Activated naive CD4-positive, alpha-beta T cell treated with anti-CD3 and anti-CD28 coated beads, Interleukin-2, amount 50 U/mL, for 16 hours (primary cell): Measurements from ENCODE around the gene UNKL.

Experiments used
- DNase-seq: peaks from one replicate; pipeline ENCODE4 v3.0.0-alpha.2; 2020

The UNKL gene

DNA sequence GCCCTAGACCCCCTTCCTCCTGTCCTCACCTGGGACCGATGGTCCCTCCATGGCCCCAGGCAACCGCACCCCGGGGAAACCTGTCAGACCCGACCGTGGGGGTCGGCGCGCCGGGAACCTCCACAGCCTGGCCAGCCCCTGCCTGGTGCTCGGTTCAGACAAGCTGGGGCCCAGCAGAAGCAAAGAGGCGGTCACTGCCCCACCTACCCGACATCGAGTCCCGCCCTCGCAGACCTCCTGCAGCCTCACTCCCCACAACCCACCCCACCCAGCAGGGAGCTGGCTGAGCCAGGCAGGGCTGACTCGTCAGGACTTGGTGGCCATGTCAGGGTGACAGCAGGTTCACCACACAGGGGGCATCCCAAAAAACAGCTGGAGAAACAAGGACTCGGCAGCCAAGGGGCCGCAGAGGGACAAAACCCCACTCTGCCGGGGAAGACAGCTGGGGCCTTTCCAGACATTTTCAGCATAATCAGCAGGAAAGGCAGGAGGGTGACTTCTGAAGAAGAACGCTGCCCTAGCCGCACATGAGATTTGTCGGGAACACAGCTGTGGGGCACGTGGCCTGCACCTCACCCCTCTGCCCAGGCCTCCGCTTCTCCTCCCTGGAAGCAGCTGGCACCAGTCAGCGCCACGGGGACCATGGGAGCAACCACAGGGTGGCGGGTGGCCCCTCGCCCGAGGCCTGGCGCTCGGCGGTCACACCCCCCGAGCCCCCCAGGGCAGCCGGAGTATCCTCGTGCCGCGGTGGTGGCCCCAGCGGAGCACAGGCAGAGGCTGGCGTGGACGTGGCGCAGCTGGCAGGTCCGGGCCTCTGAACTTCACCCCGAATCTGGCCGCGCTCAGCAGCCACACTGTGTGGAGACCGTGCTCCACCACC lies 39.8 kb downstream of the UNKL start:
- DNase-seq, result no peak

DNA sequence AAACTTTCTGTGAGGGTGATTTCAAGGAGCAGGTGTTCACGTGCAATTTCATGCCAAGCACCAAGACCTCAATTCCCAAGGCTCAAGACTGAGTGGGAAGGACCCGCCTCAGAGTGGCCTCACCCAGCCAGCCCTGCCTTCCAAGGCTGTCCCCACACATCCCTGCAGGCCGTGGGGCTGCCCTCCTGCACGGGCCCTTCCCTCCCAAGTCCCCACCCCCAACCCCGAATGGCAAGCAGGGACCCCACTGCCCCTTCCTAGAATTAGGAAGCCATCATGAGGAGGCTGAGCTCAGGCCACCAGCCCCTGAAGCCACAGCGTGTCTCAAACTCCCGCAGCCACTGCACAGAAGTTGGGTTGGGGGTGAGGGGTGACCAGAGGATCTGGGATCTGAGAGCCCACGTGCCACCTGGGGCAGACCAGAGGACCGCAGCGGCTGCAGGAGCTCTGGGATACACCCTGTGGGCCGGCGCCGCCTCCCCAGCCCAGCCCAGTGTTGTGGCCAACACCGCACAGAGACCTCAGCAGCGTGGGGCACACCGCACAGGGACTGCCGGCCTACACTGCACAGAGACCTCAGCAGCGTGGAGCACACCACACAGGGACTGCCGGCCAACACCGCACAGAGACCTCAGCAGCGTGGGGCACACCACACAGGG lies 42.1 kb downstream of the UNKL start:
- no peak for DNase-seq

DNA sequence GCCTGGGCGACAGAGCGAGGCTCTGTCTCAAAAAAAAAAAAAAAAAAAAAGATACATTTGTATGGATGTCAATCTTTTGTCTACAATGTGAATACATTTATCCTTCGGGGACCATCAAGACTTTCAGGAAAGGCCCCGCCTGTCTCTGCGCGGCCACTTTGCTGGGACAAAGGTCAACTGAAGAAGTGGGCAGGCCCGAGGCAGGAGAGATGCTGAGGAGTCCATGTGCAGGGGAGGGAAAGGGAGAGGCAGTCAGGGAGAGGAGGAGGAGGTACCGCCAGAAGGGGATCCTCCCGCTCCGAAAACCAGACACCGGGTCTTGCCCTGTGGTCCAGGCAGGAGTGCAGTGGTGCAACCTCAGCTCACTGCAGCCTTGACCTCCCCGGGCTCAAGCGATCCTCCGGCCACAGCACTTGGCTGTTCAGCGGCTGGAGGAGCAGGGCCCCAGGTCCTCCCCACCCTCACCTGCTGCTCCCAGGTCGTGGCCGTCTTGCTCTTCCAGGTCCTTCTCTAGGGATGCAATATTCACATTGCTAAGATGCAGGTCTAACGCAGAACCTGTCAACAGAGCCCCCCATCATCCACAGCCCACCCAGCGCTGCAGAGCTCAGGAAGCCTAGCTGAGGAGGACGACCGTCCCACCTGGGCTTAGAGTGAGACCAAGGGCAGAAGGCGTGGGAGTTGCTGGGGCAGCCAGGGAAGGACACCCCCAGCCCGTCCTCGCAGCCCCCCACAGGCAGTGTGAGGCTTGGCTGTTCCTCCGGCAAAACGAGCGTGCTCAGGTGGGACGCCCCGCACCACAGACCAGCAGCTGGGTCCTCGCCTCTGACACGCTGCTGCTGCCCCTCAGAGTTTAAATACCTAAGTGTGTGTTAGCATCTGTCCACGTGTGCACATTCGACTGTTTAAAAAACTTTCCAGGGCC lies 43.2 kb downstream of the UNKL start:
- DNase-seq, result no peak

DNA sequence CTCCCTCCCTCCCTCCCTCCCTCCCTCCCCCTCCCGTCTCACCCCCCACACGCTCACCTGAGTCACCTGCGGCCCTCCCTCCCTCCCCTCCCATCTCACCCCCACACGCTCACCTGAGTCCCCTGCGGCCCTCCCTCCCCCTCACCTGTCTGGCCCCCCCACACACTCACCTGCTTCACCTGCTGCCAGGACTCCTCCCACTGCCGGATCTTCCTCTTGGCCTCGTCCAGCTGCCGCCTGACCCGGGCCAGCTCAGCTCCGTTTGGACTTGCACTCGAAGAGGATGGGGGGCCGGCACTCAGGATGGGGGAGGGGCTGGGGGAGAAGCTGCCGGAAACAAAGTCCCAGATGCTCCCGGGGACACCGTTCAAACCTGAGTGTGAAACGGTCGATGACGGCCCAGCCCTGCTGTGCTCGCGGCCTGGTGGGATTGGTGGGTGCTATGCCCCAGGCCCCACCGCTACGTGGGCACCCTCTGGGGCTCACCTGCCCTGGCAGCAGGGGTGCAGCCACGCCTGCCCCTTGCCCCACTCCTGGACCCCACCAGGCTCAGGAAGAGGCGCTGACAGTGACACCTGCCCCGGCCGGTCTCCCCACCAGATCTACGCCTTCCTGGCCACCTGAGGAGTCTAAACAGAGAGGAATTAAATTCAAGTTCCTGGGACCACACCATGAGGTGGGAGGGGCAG lies 46.9 kb downstream of the UNKL start:
- DNase-seq, result no peak

DNA sequence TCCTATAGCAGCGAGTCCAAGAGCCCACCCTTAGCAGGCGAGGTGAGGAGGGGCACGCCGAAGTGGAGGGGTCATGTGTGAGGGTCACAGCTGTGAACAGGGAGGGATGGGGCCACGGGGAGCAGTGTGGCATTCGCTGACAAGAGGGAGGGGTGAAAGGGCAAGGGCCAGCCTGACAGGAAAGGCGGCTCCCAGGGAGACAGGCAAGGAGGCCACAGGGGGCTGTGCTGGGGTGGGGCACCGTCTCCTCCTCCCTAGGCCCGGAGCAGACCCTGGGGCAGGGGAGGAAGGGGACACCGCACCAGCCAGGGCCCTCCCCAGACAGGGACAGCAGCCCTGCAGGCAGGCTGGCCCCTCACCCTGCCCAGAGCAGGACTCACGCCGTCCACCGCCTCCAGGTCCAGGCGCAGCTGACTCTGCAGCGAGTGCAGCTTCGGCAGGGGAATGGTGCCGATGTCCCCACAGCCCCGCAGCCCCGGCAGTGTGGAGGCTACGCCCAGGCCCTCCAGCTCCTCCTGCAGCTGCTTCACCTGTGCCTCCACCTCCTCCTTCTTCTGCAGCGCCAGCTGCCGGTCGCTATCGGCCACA lies 47.7 kb downstream of the UNKL start:
- DNase-seq, result no peak

DNA sequence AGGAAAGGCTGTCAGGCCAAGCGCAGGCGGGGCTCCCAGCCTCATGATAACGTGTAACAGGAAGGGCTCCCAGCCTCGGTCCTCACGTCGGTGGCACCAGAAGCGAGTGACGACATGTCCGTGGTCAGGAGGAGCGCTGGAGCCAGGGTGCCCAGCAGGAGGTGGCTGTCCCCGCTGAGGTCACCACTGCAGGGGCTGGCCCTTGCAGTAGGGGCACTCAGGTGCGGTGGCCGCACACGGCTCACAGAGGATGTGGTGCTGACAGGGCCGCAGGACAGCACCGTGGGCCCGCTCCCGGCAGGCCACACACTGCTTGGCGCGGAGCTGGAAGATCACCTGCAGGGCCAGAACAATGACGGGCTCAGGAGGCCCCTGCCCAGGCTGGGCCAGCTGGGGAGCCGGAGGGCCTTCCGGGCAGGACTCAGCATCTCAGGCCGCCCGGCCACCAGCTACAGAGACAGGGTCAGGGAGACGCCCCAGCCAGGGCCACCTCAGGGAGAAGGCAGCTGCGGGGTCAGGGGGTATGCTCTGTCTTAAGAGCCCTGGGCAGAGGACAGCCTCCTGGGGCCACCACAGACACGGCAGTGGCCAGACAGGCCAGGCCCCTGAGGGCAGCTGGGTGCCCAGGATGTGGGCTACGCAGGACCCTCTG lies 48.3 kb downstream of the UNKL start:
- no peak for DNase-seq

DNA sequence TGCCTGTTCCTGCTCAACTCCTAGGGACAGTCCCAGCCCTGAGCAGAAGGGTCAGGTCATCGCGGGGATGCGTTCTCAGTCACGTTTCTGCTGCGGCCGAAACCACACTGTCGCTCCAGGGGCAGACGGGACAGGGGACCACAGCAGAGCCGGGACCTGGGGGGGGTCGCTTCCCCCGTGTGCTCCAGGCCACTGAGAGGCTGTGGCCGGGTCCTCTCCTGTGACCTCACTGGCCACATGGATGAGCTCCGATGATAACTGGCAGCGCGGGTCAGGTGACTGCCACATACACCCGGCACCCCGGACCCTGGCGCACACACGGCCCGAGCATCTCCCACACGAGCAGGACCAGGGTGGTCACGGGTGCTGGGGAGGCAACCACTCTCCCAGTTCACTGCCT lies 50.0 kb downstream of the UNKL start:
- DNase-seq, result no peak

DNA sequence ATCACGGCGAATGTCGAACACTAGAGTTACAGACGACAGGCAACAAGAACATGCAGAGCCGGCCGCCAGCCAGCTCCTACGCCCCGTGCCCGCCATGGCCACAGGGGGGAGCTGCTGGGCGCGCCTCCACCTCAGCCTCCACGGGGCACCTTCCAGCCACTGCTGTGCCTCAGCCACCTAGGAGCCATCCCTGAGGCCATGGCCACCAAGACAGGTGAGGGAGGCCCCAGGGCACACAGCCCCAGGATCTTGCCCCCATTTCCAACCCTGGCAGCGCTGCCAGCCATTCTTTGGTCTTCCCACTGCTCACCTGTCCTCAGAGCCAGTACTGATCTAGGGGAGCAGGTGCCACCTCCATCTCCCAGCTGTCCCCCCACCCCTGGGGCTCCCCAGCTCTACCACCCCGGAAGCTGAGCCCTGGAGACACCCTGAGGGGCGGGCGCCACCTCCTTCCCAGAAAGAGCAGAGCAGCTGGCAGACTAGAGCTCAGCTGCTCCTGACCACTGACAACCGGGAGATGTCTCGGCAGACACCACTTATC lies 50.9 kb downstream of the UNKL start:
- peak; percentile 75 for DNase-seq

DNA sequence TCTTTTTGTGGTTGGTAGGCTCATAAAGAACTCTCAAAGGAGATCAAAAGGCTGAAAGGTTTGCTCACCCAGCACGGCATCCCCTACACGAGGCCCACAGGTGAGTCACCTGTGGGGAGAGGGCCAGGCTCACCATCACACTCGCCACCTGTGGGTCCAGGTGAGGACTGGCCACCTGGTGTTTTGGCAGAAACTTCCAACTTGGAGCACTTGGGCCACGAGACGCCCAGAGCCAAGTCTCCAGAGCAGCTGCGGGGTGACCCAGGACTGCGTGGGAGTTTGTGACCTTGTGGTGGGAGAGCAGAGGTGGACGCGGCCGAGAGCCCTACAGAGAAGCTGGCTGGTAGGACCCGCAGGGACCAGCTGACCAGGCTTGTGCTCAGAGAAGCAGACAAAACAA lies 51.7 kb downstream of the UNKL start:
- DNase-seq, result no peak

DNA sequence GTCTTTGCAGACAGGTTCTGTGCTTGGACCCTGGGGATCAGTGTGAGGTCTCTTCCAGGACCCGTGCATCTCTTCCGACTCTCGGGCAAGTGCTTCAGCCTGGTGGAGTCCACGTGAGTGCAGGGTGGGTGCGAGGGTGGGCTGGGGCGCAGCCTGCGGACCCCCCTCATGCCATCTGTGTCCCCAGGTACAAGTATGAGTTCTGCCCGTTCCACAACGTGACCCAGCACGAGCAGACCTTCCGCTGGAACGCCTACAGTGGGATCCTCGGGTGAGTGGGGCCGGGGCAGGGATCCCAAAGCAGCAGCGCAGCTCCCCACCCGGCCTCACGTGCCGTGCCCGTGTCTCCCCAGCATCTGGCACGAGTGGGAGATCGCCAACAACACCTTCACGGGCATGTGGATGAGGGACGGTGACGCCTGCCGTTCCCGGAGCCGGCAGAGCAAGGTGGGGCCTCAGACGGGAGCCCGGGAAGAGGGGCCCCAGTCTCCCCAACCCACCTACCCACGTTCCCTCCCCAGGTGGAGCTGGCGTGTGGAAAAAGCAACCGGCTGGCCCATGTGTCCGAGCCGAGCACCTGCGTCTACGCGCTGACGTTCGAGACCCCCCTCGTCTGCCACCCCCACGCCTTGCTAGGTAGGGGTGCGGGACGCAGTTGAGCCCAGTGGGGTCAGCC lies 52.7 kb downstream of the UNKL start:
- DNase-seq, result no peak

DNA sequence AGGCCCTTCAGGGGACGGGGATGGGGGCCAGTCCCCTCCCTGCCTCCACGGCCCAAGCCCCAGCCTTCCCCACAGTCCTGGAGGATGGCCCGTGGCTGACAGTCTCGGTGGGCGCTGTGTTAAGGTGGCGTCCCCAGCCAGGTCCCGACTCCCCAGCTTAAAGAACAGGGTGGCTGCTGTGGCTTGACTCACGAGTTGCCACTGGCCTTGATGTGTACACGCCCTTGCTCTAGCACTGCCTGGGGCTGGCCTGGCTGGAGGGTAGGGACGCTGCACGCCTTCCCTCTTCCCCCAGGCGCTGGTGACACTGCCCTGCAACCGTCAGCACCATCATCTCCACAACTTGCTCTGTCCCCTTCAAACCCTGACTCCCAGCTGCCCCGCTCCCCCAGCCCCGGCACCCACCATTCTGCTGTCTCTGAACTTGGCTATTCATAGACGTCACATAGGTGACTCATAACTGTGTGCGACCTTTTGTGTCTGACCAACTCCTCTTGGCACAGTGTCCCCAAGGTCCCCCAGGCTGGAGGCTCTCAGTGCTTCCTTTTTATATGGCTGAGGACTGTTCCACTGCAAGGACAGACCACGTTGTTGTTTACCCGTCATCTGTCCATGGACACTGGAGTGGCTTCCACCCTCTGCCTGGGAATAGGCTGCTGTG lies 56.5 kb downstream of the UNKL start:
- DNase-seq, result no peak

DNA sequence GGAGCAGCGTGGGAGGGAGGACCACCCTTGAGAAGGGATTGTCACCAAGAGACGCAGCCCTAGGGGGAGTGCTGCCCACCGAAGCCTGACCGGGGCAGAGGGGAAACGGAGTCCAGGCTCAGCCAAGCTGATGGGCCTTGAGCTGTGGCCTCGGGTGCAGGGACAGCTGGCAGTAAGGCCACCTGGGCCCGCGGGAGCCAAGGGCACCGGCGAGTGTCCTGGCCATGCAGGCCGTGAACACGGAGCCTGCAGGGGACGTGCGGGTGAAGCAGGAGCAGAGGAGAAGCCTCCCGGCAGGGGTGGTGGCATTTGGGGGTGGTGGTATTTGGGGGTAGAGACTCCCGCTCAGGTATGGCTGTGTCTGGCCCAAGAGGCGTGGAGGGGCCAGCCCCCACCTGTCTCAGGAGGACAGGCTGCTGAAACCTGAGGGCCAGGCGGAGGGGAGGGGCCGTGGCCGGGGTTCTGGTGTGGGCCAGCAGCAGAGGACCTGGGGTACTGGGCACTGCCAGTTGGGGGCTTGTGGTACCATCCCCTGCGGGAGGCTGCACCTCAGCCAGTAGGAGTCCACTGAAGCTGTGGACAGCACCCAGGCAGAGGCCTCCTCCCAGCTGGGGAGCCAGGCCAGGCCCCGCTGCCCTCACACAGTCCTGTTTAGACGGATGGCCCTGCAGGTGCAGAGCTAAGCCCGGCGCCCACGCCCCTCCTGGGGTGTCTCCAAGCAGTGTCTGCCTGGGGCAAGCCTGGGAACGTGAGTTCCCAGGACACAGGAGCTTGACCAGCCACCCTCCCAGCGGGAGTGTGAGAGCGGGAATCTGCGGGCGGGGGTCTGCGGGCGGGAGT lies 58.2 kb downstream of the UNKL start:
- no peak for DNase-seq

DNA sequence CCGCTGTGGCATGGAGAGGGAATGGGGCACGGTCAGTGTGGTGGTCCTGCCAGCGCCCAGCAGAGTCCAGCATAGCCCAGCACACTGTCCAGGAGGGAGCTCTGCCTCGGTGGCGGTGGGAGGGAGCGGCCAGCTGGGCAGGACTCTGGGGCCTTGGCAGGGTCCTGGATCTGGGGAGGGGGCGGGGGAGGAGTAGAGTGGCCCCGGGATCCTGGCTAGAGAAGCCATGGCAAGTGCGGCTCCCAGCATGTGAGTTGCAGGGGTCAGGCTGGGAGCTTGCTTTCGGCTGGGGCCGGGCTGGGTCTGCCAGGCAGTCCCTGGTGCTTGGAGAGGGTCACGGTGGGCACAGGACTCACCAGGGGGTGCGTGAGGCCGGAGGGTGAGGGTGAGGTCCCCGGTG lies 58.9 kb downstream of the UNKL start:
- DNase-seq, result no peak

DNA sequence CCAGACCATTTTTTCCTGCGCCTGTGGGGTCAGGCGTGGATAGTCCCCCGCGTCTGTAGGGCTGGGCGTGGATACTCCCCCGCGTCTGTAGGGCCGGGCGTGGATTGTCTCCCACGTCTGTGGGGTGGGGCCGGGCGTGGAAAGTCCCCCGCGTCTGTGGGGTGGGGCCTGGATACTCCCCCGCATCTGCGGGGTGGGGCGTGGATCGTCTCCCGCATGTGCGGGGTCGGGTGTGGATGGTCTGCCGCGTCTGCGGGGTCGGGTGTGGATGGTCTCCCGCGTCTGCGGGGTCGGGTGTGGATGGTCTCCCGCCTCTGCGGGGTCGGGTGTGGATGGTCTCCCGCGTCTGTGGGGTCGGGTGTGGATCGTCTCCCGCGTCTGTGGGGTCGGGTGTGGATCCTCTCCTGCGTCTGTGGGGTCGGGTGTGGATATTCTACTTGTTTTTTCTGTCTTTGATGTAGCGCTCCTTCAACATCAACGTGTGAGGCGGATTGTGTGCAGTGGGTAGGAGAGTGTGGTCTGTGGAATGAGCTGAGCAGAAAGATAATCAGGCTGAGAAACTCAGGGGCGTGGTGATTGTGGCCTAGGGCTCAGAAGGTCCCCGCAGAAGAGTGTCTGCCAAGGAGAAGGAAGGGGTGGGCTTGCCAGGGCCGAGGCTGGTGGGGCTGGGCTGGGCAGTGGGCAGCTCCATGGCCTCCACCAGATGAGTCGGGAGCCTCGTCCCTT lies 59.5 kb downstream of the UNKL start:
- DNase-seq, result no peak

DNA sequence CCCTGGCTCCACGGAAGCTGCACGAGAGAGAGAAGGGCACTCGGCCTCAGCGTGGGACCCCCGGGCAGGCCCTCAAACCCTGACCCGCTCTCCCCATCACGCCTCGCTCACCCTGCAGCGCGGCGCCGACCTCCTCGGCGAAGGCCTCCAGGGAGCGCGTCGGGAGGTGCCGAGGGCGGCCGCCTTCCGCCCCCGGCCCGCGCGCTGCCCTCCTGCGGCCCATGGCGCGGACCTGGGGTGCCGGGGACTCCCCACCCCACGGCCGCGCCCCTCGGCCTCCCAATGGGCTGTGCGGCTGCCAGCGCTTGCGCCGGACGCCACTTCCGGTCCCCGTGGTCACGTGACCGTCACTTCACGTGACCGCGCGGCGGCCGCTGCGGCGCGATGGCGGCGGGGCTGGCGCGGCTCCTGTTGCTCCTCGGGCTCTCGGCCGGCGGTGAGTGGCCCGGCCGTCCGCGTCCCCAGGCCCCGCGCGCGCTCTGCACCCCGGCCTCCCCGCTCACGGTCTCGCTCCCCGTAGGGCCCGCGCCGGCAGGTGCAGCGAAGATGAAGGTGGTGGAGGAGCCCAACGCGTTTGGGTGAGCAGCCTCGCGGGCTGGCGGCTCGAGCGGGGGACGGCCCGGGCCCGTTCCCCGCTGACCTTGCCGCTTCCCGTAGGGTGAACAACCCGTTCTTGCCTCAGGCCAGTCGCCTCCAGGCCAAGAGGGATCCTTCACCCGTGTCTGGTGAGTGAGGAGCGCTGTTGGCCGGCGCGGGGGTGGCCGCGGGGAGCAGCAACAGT lies 62.7 kb downstream of the UNKL start, which contains the start of the genes GNPTG and TSR3:
Gene GNPTG (plus strand): TSS at position 350 of the 781 bp plus-strand sequence. CDS start 35 bp downstream, at position 385.
Gene TSR3 (minus strand): TSS at position 297 of the 781 bp plus-strand sequence. CDS start 74 bp downstream, at position 223.
- DNase-seq, result peak; percentile 85

DNA sequence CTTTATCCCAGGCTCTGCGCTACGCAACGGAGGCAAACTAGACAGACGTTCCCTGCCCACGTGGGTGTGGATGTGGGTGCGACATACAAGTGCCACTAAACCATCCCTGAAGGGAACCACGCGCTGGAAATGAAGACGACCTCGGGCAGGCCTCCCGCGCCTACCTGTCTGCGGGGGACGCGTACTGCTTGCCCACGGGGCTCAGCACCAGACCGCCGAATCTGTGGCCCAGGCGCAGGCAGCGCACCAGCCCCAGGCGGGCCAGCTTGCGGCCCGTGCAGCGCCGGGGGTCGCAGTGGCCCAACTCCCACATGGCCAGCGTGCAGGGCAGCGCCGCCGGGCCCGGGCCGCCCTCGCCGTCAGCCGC lies 63.3 kb downstream of the UNKL start:
- DNase-seq, result no peak

DNA sequence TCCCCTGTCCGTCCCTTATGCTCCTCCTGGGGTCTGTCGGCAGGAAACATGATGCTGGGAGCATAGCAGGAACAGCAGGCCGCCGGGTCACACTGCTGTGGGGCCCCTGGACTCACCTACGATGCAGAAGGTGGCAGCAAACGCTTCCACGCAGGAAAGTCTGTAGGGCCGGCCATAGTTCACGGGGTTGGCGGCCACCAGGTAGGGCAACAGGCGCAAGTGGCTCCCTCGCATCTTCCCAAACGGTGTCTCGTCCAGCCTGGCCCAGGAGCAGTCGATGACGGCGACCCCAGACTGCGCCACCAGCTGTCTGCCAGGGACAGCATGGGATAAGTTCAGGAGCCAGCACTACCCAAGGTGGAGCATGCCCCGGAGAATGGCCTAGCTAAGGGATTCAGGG lies 63.8 kb downstream of the UNKL start:
- DNase-seq, result no peak

DNA sequence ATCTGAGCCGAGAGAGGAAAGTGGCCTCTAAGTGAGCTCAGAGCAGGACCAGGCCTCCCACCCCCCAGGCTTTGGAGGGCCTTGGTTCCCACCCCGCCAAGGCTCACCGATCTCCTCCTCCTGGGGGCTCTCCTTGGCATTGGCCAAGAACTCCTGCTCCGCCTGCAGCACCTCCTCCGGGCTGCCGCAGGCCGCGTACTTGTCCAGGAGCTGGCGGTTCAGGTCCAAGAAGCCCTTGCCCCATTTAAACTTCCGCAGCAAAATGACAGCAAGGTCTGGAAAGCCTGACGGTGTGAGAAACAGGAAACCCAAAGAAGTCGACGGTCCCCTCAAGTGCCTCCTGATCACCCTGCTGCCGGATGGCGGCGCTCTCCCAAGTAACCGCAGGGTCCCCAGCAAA lies 64.6 kb downstream of the UNKL start:
- DNase-seq, result no peak
